C1 segment of cervical spinal cord (tissue), 14 donors: ENCODE measurements around the gene ANK3.
A peak's percentile ranks its signal among the peaks of the same experiment; 100 is the strongest.

Experiments
- DNase-seq, 14 donors: peaks; one replicate each; lab custom pipeline; 2025; lab: John Stamatoyannopoulos, UW

The ANK3 gene

GRCh38 chr10:60186315-60187071 lies 203.2 kb downstream of the ANK3 start:
- DNase-seq: peak in 4 of 14 donors; percentile 5 to 99 (median 44)

- DNase-seq: no peak
Observed at GRCh38 chr10:60185421-60185820, 204.3 kb downstream of the ANK3 start.

- no peak for DNase-seq
Observed at GRCh38 chr10:60182691-60183090, 207.0 kb downstream of the ANK3 start.

GRCh38 chr10:60176925-60177324 lies 212.8 kb downstream of the ANK3 start:
- DNase-seq: no peak

GRCh38 chr10:60175441-60175971 lies 214.2 kb downstream of the ANK3 start:
- no peak for DNase-seq

- peak in 1 of 14 donors; percentile 2 for DNase-seq
Observed at GRCh38 chr10:60172363-60172990, 217.2 kb downstream of the ANK3 start.

GRCh38 chr10:60171436-60172013 lies 218.2 kb downstream of the ANK3 start:
- no peak for DNase-seq

- DNase-seq: no peak
Observed at GRCh38 chr10:60170250-60170649, 219.4 kb downstream of the ANK3 start.

GRCh38 chr10:60169111-60169510 lies 220.6 kb downstream of the ANK3 start:
- DNase-seq: no peak

- DNase-seq: peak in 1 of 14 donors; percentile 53
Observed at GRCh38 chr10:60167050-60167449, 222.6 kb downstream of the ANK3 start.

- DNase-seq: no peak
Observed at GRCh38 chr10:60163786-60164185, 225.9 kb downstream of the ANK3 start.

GRCh38 chr10:60162631-60163030 lies 227.0 kb downstream of the ANK3 start:
- DNase-seq: no peak

GRCh38 chr10:60155943-60156683 lies 233.6 kb downstream of the ANK3 start:
- DNase-seq: peak in 7 of 14 donors; percentile 9 to 42 (median 21)

GRCh38 chr10:60155099-60155877 lies 234.4 kb downstream of the ANK3 start:
- no peak for DNase-seq

GRCh38 chr10:60149003-60149402 lies 240.7 kb downstream of the ANK3 start:
- no peak for DNase-seq

- DNase-seq: no peak
Observed at GRCh38 chr10:60148266-60148840, 241.3 kb downstream of the ANK3 start.

- DNase-seq: no peak
Observed at GRCh38 chr10:60147576-60148265, 242.0 kb downstream of the ANK3 start.

- DNase-seq: no peak
Observed at GRCh38 chr10:60147025-60147424, 242.7 kb downstream of the ANK3 start.

GRCh38 chr10:60144099-60144498 lies 245.6 kb downstream of the ANK3 start:
- DNase-seq: no peak

GRCh38 chr10:60142736-60143135 lies 246.9 kb downstream of the ANK3 start:
- no peak for DNase-seq
